Liver (tissue), 3 donors: ENCODE data around the gene YOD1.

Experiments used
- ATF3 ChIP-seq: IDR thresholded peaks from 2 replicates; pipeline ENCODE4 v1.6.1; 2016; ENCODE audit warnings: antibody characterized with exemption
- CTCF ChIP-seq: fragments of 150-350 bp; IDR thresholded peaks from 2 replicates; pipeline ENCODE4 v1.5.1; 2017; ENCODE audit warnings: improper control_type of control experiment, low read depth, low read length; ENCODE audit not compliant: missing input control
- EGR1 ChIP-seq, 2 donors: IDR thresholded peaks; 2 replicates each; pipeline ENCODE4 v1.6.1; 2016 to 2018; ENCODE audit warnings: antibody characterized with exemption in 2 of 2, low read depth in 2 of 2
- JUND ChIP-seq, 2 donors: IDR thresholded peaks; 2 replicates each; pipeline ENCODE4 v1.6.1; 2016; ENCODE audit warnings: antibody characterized with exemption in 2 of 2
- RAD21 ChIP-seq, 2 donors: IDR thresholded peaks; 2 replicates each; pipeline ENCODE4 v1.6.1; 2016; ENCODE audit warnings: antibody characterized with exemption in 2 of 2, mild to moderate bottlenecking in 2 of 2
- REST ChIP-seq: IDR thresholded peaks from 2 replicates; pipeline ENCODE4 v1.6.1; 2016; ENCODE audit warnings: antibody characterized with exemption, mild to moderate bottlenecking
- RXRA ChIP-seq, 2 donors: IDR thresholded peaks; 2 replicates each; pipeline ENCODE4 v1.6.1; 2017 to 2018; ENCODE audit warnings: antibody characterized with exemption in 2 of 2, mild to moderate bottlenecking in 1 of 2
- TAF1 ChIP-seq: conservative IDR thresholded peaks from 2 replicates; pipeline ENCODE4 v1.6.1; 2016; ENCODE audit warnings: antibody characterized with exemption, mild to moderate bottlenecking
- YY1 ChIP-seq: IDR thresholded peaks from 2 replicates; pipeline ENCODE4 v1.6.1; 2016; ENCODE audit warnings: antibody characterized with exemption, mild to moderate bottlenecking
- TF ChIP-seq, protein P1 (sequence below): IDR thresholded peaks from 2 replicates; pipeline ENCODE4 v1.6.1; 2016; ENCODE audit warnings: antibody characterized with exemption
- donor health status: healthy.
- donor health status: healthy.

GRCh38 chr1:207003210-207003609 is 47.8 kb downstream of the YOD1 start:
- TF ChIP-seq CTCF (no peak), JUND (IDR thresholded peaks at IDR 0.05) (no peak), YY1 (no peak), RXRA (IDR thresholded peaks at IDR 0.05) (no peak), REST (no peak), EGR1 (IDR thresholded peaks at IDR 0.05; ENCODE audit: low read depth in 2 of 2) (no peak), RAD21 (IDR thresholded peaks at IDR 0.05) (no peak), TAF1 (no peak), ATF3 (no peak)
- TF ChIP-seq, protein P1, sequence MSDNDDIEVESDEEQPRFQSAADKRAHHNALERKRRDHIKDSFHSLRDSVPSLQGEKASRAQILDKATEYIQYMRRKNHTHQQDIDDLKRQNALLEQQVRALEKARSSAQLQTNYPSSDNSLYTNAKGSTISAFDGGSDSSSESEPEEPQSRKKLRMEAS: no peak
